Gastroesophageal sphincter (tissue), 3 donors: ENCODE results near the gene IRAK4.

Experiments
- EP300 ChIP-seq: sonication (generic); formaldehyde crosslinking; IDR thresholded peaks from one replicate; pipeline ENCODE4 v1.6.1; 2017; ENCODE audit warnings: antibody characterized with exemption, mild to moderate bottlenecking
- POLR2A ChIP-seq, 2 donors: fragments of 450-650 bp; IDR thresholded peaks; one replicate each; pipeline ENCODE4 v1.6.1; 2017; ENCODE audit warnings: antibody characterized with exemption in 2 of 2, mild to moderate bottlenecking in 2 of 2, moderate library complexity in 1 of 2
- POLR2AphosphoS5 ChIP-seq: sonication (generic); formaldehyde crosslinking; IDR thresholded peaks from one replicate; pipeline ENCODE4 v1.6.1; 2017; ENCODE audit warnings: antibody characterized with exemption
- TF ChIP-seq, protein P1 (sequence below), 4 experiments: fragments of 200-600 bp in 2 of 4; fragments of 450-650 bp in 2 of 4; sonication (generic) in 1 of 4; IDR thresholded peaks; one replicate each; pipeline ENCODE4 v1.5.1; 2017 to 2019; ENCODE audit warnings: antibody characterized with exemption in 4 of 4, mild to moderate bottlenecking in 2 of 4, moderate library complexity in 2 of 4

DNA sequence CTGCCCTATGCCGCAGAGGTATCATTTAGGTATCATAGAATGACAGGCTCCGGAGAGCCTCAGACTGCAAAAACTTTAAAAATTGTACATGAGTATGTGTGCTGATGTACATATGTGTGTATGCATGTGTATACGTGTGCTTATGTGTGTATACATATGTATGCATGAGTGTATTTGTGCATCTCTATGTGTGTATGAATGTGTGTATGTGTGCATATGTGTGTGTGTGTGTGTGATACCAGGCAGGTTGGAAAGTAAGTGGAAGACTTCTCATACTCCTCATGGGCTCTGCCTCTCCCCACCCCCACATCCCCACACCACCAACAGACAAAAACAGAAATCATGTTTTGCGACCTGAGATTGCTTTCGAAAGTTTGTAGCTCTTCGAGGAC lies 76.5 kb downstream of the IRAK4 start:
- TF ChIP-seq, protein P1, sequence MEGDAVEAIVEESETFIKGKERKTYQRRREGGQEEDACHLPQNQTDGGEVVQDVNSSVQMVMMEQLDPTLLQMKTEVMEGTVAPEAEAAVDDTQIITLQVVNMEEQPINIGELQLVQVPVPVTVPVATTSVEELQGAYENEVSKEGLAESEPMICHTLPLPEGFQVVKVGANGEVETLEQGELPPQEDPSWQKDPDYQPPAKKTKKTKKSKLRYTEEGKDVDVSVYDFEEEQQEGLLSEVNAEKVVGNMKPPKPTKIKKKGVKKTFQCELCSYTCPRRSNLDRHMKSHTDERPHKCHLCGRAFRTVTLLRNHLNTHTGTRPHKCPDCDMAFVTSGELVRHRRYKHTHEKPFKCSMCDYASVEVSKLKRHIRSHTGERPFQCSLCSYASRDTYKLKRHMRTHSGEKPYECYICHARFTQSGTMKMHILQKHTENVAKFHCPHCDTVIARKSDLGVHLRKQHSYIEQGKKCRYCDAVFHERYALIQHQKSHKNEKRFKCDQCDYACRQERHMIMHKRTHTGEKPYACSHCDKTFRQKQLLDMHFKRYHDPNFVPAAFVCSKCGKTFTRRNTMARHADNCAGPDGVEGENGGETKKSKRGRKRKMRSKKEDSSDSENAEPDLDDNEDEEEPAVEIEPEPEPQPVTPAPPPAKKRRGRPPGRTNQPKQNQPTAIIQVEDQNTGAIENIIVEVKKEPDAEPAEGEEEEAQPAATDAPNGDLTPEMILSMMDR (IDR thresholded peaks at IDR 0.05): no peak
- TF ChIP-seq EP300 (no peak), POLR2A (IDR thresholded peaks at IDR 0.05) (no peak), POLR2AphosphoS5 (no peak)
